GM23338 (cell line): ENCODE data around the gene IL22.

Experiments
- CREB1 ChIP-seq: fragments of 250-450 bp; sonication (Bioruptor Pico); IDR thresholded peaks from 2 replicates; pipeline ENCODE4 v1.5.0; 2020; ENCODE audit warnings: low read depth, mild to moderate bottlenecking, moderate library complexity
- ETS1 ChIP-seq: IDR thresholded peaks from 2 replicates; pipeline ENCODE4 v1.6.1; 2016; ENCODE audit warnings: antibody characterized with exemption
- EZH2 ChIP-seq: fragments of 200-600 bp; sonication (generic); IDR thresholded peaks from one replicate; pipeline ENCODE4 v1.8.0; 2017; ENCODE audit warnings: antibody characterized with exemption, mild to moderate bottlenecking, low read depth; ENCODE audit not compliant: unreplicated experiment
- EZH2phosphoT487 ChIP-seq: fragments of 200-600 bp; sonication (generic); IDR thresholded peaks from one replicate; pipeline ENCODE4 v1.8.1; 2018; ENCODE audit warnings: antibody characterized with exemption; ENCODE audit not compliant: unreplicated experiment
- JUNB ChIP-seq: IDR thresholded peaks from one replicate; pipeline ENCODE4 v1.6.1; 2016; ENCODE audit warnings: antibody characterized with exemption; ENCODE audit not compliant: unreplicated experiment
- POLR2AphosphoS5 ChIP-seq: IDR thresholded peaks from 2 replicates; pipeline ENCODE4 v1.6.1; 2016; ENCODE audit warnings: antibody characterized with exemption, low read depth
- REST ChIP-seq: IDR thresholded peaks from one replicate; pipeline ENCODE4 v1.6.1; 2018; ENCODE audit warnings: antibody characterized with exemption; ENCODE audit not compliant: unreplicated experiment
- STAT1 ChIP-seq: IDR thresholded peaks from one replicate; pipeline ENCODE4 v1.6.1; 2016; ENCODE audit warnings: antibody characterized with exemption; ENCODE audit not compliant: unreplicated experiment
- ZNF114 ChIP-seq: fragments of 250-450 bp; sonication (Bioruptor Pico); IDR thresholded peaks from 2 replicates; pipeline ENCODE4 v1.5.0; 2020; ENCODE audit warnings: mild to moderate bottlenecking, moderate library complexity
- TF ChIP-seq, protein P1 (sequence below), 2 experiments: fragments of 200-600 bp in 1 of 2; sonication (generic) in 1 of 2; conservative IDR thresholded peaks; 2 replicates each; pipeline versions ENCODE4 v1.5.1 to v1.6.1; 2016 to 2017; ENCODE audit warnings: antibody characterized with exemption in 2 of 2, low read depth in 2 of 2, mild to moderate bottlenecking in 2 of 2, moderate library complexity in 1 of 2
- TF ChIP-seq, protein P2 (sequence below): fragments of 250-450 bp; sonication (Bioruptor Pico); IDR thresholded peaks from 2 replicates; pipeline ENCODE4 v1.5.0; 2020; ENCODE audit warnings: mild to moderate bottlenecking, moderate library complexity

DNA sequence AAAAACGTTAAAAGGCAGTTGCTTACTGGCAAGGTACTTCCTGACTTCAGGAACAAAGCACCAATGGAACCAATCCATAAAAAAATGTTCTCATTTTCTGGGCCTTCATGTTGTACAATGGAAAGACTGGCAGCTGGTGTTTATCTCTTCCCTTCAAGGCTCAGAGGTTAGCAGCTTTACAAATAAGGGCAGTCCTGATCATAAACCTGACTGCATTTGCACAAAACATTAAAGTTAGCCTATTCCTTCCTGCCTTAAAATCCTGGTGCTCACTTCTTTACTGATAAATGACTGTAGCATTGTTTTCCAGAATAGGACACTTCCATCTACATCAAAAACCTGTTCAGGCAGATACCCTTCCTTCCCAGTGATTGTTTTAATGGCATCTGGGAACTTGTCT is 47.0 kb downstream of the IL22 start:
- no peak for TF ChIP-seq ETS1
- TF ChIP-seq CREB1, result no peak
- TF ChIP-seq EZH2, result no peak
- TF ChIP-seq EZH2phosphoT487, result no peak
- TF ChIP-seq, protein P1, sequence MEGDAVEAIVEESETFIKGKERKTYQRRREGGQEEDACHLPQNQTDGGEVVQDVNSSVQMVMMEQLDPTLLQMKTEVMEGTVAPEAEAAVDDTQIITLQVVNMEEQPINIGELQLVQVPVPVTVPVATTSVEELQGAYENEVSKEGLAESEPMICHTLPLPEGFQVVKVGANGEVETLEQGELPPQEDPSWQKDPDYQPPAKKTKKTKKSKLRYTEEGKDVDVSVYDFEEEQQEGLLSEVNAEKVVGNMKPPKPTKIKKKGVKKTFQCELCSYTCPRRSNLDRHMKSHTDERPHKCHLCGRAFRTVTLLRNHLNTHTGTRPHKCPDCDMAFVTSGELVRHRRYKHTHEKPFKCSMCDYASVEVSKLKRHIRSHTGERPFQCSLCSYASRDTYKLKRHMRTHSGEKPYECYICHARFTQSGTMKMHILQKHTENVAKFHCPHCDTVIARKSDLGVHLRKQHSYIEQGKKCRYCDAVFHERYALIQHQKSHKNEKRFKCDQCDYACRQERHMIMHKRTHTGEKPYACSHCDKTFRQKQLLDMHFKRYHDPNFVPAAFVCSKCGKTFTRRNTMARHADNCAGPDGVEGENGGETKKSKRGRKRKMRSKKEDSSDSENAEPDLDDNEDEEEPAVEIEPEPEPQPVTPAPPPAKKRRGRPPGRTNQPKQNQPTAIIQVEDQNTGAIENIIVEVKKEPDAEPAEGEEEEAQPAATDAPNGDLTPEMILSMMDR (conservative IDR thresholded peaks at IDR 0.05; ENCODE audit: low read depth in 2 of 2), result no peak
- TF ChIP-seq REST, result no peak
- no peak for TF ChIP-seq POLR2AphosphoS5
- no peak for TF ChIP-seq STAT1
- no peak for TF ChIP-seq JUNB
- TF ChIP-seq ZNF114 (CRISPR knock-in tag), result no peak
- TF ChIP-seq, protein P2, sequence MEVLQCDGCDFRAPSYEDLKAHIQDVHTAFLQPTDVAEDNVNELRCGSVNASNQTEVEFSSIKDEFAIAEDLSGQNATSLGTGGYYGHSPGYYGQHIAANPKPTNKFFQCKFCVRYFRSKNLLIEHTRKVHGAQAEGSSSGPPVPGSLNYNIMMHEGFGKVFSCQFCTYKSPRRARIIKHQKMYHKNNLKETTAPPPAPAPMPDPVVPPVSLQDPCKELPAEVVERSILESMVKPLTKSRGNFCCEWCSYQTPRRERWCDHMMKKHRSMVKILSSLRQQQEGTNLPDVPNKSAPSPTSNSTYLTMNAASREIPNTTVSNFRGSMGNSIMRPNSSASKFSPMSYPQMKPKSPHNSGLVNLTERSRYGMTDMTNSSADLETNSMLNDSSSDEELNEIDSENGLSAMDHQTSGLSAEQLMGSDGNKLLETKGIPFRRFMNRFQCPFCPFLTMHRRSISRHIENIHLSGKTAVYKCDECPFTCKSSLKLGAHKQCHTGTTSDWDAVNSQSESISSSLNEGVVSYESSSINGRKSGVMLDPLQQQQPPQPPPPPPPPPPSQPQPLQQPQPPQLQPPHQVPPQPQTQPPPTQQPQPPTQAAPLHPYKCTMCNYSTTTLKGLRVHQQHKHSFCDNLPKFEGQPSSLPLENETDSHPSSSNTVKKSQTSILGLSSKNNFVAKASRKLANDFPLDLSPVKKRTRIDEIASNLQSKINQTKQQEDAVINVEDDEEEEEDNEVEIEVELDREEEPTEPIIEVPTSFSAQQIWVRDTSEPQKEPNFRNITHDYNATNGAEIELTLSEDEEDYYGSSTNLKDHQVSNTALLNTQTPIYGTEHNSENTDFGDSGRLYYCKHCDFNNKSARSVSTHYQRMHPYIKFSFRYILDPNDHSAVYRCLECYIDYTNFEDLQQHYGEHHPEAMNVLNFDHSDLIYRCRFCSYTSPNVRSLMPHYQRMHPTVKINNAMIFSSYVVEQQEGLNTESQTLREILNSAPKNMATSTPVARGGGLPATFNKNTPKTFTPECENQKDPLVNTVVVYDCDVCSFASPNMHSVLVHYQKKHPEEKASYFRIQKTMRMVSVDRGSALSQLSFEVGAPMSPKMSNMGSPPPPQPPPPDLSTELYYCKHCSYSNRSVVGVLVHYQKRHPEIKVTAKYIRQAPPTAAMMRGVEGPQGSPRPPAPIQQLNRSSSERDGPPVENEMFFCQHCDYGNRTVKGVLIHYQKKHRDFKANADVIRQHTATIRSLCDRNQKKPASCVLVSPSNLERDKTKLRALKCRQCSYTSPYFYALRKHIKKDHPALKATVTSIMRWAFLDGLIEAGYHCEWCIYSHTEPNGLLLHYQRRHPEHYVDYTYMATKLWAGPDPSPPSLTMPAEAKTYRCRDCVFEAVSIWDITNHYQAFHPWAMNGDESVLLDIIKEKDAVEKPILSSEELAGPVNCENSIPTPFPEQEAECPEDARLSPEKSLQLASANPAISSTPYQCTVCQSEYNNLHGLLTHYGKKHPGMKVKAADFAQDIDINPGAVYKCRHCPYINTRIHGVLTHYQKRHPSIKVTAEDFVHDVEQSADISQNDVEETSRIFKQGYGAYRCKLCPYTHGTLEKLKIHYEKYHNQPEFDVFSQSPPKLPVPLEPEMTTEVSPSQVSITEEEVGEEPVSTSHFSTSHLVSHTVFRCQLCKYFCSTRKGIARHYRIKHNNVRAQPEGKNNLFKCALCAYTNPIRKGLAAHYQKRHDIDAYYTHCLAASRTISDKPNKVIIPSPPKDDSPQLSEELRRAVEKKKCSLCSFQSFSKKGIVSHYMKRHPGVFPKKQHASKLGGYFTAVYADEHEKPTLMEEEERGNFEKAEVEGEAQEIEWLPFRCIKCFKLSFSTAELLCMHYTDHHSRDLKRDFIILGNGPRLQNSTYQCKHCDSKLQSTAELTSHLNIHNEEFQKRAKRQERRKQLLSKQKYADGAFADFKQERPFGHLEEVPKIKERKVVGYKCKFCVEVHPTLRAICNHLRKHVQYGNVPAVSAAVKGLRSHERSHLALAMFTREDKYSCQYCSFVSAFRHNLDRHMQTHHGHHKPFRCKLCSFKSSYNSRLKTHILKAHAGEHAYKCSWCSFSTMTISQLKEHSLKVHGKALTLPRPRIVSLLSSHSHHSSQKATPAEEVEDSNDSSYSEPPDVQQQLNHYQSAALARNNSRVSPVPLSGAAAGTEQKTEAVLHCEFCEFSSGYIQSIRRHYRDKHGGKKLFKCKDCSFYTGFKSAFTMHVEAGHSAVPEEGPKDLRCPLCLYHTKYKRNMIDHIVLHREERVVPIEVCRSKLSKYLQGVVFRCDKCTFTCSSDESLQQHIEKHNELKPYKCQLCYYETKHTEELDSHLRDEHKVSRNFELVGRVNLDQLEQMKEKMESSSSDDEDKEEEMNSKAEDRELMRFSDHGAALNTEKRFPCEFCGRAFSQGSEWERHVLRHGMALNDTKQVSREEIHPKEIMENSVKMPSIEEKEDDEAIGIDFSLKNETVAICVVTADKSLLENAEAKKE (CRISPR knock-in tag), result no peak
